Vagina (tissue), 2 donors: Measurements from ENCODE around the gene SAMD1.

Experiments used
- POLR2A ChIP-seq, 2 donors: fragments of 450-650 bp; IDR thresholded peaks; one replicate each; pipeline ENCODE4 v1.6.1; 2017; ENCODE audit warnings: antibody characterized with exemption in 2 of 2, mild to moderate bottlenecking in 2 of 2, moderate library complexity in 2 of 2
- POLR2AphosphoS5 ChIP-seq, 2 donors: sonication (generic); formaldehyde crosslinking; IDR thresholded peaks; one replicate each; pipeline ENCODE4 v1.9.0; 2017; ENCODE audit warnings: antibody characterized with exemption in 2 of 2, mild to moderate bottlenecking in 2 of 2, low read depth in 1 of 2; ENCODE audit not compliant: insufficient read depth in 1 of 2
- TF ChIP-seq, protein P1 (sequence below), 3 experiments: fragments of 450-650 bp in 2 of 3; fragments of 200-600 bp in 1 of 3; sonication (generic) in 1 of 3; IDR thresholded peaks; one replicate each; pipeline ENCODE4 v1.5.1; 2017 to 2019; ENCODE audit warnings: antibody characterized with exemption in 3 of 3, mild to moderate bottlenecking in 2 of 3, moderate library complexity in 2 of 3

DNA sequence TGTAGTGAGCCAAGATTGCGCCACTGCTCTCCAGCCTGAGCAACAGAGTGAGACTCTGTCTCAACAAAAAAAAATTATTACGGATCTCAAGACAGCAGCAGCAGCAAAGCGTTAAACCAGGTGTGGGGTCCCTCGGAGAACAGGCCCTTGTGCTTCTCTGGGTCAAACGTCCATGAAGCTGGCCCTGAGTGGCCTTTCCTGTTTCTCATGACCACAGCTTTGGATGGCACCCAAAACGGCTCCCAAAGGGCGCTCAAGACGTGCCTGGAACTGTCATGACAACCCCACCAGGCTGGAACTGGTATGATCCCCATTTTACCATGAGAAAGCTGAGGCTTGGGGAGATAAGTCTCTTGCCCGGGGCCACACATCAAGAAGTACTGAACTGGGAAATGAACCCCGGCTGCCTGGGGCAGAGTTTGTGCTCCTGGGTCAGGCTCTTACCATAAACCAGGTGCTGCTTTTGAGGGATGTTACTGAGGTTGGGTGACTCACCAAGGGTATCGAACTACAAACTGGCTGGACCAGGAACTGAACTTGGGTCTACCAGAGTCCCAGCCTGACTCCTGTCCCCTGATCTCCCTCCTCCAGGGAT, 11.6 kb upstream of the SAMD1 start:
- TF ChIP-seq, protein P1, sequence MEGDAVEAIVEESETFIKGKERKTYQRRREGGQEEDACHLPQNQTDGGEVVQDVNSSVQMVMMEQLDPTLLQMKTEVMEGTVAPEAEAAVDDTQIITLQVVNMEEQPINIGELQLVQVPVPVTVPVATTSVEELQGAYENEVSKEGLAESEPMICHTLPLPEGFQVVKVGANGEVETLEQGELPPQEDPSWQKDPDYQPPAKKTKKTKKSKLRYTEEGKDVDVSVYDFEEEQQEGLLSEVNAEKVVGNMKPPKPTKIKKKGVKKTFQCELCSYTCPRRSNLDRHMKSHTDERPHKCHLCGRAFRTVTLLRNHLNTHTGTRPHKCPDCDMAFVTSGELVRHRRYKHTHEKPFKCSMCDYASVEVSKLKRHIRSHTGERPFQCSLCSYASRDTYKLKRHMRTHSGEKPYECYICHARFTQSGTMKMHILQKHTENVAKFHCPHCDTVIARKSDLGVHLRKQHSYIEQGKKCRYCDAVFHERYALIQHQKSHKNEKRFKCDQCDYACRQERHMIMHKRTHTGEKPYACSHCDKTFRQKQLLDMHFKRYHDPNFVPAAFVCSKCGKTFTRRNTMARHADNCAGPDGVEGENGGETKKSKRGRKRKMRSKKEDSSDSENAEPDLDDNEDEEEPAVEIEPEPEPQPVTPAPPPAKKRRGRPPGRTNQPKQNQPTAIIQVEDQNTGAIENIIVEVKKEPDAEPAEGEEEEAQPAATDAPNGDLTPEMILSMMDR (IDR thresholded peaks at IDR 0.05), result no peak
- no peak for TF ChIP-seq POLR2A (IDR thresholded peaks at IDR 0.05)
- TF ChIP-seq POLR2AphosphoS5 (IDR thresholded peaks at IDR 0.05; ENCODE audit: insufficient read depth in 1 of 2, low read depth in 1 of 2), result no peak
